HL-60 (cell line): Measurements from ENCODE around the gene SETD3.

Experiments used
- DNase-seq, 2 experiments: peaks; one replicate each; pipeline ENCODE4 v3.0.0-alpha.2; 2010 to 2020; ENCODE audit warnings: low read depth in 1 of 2, low spot score in 1 of 2
- H3K27ac ChIP-seq: fragments of 250-450 bp; sonication (Bioruptor Pico); replicated peaks from 2 replicates; pipeline ENCODE4 v1.5.1; 2020; ENCODE audit warnings: mild to moderate bottlenecking, moderate library complexity
- H3K27me3 ChIP-seq: fragments of 250-450 bp; sonication (Bioruptor Pico); 2 replicates; pipeline ENCODE4 v1.5.1; 2021; ENCODE audit warnings: mild to moderate bottlenecking, moderate library complexity; ENCODE audit not compliant: insufficient read depth, poor library complexity, severe bottlenecking
- H3K4me3 ChIP-seq: replicated peaks from 2 replicates; pipeline ENCODE4 v1.5.1; 2011; ENCODE audit warnings: mild to moderate bottlenecking, control low read depth, low read length; ENCODE audit not compliant: insufficient read depth
- CTCF ChIP-seq: IDR thresholded peaks from one replicate; pipeline ENCODE4 v1.5.1; 2011; ENCODE audit warnings: low read length, control low read depth, inconsistent platforms; ENCODE audit not compliant: insufficient read depth
- GABPA ChIP-seq: IDR thresholded peaks from 2 replicates; pipeline ENCODE4 v1.6.1; 2012; ENCODE audit warnings: low read depth
- POLR2AphosphoS5 ChIP-seq: IDR thresholded peaks from 2 replicates; pipeline ENCODE4 v1.6.1; 2012; ENCODE audit warnings: low read depth
- SPI1 ChIP-seq: IDR thresholded peaks from 2 replicates; pipeline ENCODE4 v1.6.1; 2012; ENCODE audit warnings: low read depth, mild to moderate bottlenecking, borderline replicate concordance
- TF ChIP-seq, protein P1 (sequence below): IDR thresholded peaks from 2 replicates; pipeline ENCODE4 v1.6.1; 2012; ENCODE audit warnings: low read depth; ENCODE audit not compliant: insufficient replicate concordance

Gene SETD3

GRCh38 chr14:99517643-99518381, 37.2 kb upstream of the SETD3 start:
- no peak for DNase-seq
- H3K4me3 ChIP-seq, result no peak overlapping the region
- H3K27ac ChIP-seq, result no peak overlapping the region
- no peaks in the 10 kb centered on the region for H3K27me3 ChIP-seq
- TF ChIP-seq SPI1, result no peak
- TF ChIP-seq POLR2AphosphoS5, result no peak
- TF ChIP-seq GABPA, result no peak
- TF ChIP-seq, protein P1, sequence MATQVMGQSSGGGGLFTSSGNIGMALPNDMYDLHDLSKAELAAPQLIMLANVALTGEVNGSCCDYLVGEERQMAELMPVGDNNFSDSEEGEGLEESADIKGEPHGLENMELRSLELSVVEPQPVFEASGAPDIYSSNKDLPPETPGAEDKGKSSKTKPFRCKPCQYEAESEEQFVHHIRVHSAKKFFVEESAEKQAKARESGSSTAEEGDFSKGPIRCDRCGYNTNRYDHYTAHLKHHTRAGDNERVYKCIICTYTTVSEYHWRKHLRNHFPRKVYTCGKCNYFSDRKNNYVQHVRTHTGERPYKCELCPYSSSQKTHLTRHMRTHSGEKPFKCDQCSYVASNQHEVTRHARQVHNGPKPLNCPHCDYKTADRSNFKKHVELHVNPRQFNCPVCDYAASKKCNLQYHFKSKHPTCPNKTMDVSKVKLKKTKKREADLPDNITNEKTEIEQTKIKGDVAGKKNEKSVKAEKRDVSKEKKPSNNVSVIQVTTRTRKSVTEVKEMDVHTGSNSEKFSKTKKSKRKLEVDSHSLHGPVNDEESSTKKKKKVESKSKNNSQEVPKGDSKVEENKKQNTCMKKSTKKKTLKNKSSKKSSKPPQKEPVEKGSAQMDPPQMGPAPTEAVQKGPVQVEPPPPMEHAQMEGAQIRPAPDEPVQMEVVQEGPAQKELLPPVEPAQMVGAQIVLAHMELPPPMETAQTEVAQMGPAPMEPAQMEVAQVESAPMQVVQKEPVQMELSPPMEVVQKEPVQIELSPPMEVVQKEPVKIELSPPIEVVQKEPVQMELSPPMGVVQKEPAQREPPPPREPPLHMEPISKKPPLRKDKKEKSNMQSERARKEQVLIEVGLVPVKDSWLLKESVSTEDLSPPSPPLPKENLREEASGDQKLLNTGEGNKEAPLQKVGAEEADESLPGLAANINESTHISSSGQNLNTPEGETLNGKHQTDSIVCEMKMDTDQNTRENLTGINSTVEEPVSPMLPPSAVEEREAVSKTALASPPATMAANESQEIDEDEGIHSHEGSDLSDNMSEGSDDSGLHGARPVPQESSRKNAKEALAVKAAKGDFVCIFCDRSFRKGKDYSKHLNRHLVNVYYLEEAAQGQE, result no peak
- no peak for TF ChIP-seq CTCF

DNA sequence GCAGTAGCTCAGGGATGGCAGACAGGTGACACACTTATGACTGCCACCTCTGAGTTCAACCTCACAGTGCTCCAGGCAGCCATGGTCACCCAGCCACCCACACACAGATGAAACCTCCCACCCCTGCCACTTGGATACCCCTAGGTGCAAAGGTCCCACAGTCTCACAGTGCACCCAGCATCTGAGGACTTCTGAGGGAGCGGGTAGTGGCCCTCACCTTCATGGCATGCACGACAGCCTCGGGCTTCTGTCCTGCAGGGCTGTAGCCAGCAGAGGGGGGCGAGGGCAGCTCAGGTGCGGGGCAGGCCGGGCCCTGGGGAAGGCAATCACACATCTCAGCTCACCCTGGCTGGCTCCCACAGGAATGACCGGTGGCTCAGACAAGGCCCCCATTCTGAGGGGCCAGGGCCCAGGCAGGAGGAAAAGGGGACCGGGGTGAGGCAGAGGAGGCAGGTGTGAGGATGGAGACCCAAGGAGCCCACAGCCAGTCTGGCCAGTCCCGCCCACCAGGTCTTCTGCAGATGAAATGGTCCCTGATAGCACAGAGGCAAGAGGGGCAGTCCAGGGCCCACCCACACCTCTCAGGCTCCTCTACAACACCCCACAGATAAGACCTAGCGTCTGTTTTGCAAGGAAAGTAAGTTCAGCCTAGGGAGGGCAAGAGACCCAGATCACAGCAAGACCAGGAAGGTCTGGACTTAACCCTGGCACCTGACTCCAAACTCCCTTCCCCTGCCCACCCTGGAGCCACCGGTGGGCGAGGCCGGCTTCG, 36.4 kb upstream of the SETD3 start:
- DNase-seq, result no peak
- H3K4me3 ChIP-seq, result no peak overlapping the region
- no peak overlapping the region for H3K27ac ChIP-seq
- H3K27me3 ChIP-seq, result no peaks in the 10 kb centered on the region
- no peak for TF ChIP-seq GABPA
- TF ChIP-seq POLR2AphosphoS5, result no peak
- no peak for TF ChIP-seq SPI1
- TF ChIP-seq, protein P1, result no peak
- TF ChIP-seq CTCF, result no peak

DNA sequence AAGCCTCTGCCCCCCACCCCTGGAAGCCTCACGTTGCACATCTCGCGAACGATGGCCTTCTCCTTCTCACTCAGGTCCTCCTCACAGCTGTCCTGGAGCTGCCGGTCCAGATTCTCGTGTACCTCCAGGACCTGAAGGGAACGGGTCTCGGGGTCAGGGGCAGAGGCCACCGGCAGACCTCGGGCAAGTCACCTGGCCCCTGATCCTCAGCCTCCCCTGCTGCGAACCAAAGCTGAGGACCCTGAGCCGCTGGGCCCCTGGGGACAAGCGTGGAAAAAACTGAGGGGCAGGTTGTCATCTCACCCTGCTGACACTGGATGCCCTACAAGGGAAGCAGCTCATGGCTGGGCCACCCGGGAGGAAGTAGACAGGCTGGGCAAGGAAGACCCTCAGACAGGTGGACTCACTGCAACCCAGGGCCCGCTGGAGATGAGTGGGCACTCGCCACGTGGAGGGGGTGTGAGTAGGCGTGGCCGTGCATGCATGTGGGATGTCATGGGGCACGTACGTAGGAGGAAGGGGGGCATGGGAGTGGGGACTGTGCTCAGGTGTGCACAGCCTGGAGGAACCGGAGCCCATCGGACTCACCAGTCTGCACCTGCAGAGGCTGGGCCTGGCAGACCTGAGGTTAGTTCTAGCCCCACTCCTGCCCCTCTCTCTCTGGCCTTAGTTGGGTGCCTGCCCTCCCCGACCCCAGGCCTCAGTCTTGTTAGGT, 35.7 kb upstream of the SETD3 start:
- H3K27me3 ChIP-seq, result no peaks in the 10 kb centered on the region
- no peak for TF ChIP-seq CTCF
- no peak for TF ChIP-seq SPI1
- no peak for TF ChIP-seq POLR2AphosphoS5
- TF ChIP-seq, protein P1, result no peak
- no peak for TF ChIP-seq GABPA
- H3K4me3 ChIP-seq, result no peak overlapping the region
- no peak overlapping the region for H3K27ac ChIP-seq
- DNase-seq, result no peak
